GM18517 (cell line): ENCODE data around the gene GPBAR1.

Source experiments
- ATAC-seq: cut with Tn5 transposase; IDR thresholded peaks from one replicate; pipeline ENCODE4 v1.9.1; 2021; ENCODE audit warnings: mild to moderate bottlenecking, moderate library complexity; ENCODE audit not compliant: unreplicated experiment

The GPBAR1 gene

DNA sequence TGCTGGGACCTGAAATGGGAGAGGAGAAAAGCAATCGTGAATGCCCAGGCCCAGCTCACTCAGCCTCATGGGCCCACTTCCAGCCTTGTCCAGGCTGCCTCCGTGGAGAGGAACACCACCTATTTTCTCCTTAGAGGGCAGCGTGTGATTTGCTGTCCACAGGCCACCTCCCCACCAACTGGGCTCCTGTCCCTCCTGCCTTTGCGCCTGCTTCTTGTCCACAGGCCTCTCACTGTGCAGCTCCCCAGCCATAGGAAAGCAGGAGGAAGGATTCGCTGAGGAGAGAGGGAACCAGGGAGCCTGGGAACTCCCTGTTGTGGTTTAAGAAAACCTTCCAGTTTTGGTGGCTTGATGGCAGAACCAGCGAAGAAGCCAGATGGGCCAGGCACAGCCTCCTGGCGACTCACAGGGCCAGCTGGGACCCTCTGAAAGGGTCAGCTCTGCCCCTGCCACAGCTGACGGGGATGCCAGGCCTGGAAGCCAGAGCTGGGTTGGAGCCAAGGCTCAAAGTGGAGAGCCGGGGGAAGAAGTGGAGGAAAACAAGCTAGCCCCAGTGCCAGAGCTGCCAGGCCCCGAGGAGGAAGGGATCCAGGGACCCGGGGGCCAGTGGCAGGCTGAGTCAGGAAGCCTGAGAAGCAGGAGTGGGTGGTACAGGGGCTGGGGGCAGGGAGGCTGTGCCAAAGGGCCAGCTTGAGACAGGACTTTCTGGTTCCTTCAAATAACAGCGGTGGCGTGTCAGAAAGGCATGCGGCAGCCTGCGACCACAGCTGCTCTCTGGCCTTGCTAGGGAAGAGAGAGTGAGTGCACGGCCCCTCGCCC lies 21.6 kb downstream of the GPBAR1 start:
- ATAC-seq = no peak

- ATAC-seq = peak; percentile 52
These were observed 23.4 kb downstream of the GPBAR1 start for GRCh38 chr2:218284106-218284811.

DNA sequence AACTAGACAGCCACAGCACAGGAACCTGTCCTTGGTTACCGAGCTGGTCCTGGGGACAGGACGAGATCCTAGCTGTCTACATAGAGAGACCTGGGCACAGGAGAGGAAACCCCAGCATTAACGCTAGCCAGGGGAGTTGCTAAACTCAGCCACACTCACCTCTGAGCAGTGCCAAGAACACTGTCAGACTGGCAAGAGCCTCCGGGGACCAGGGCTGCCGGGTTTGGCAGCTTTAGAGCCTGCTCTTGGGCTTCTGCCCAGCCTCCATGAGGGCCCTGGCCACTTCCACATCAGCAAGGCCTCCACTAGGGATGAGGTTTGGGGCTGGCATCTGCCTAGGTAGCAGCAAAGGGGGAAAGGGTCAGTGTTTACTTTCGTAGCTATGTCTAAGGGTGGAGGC lies 24.8 kb downstream of the GPBAR1 start:
- ATAC-seq = no peak

DNA sequence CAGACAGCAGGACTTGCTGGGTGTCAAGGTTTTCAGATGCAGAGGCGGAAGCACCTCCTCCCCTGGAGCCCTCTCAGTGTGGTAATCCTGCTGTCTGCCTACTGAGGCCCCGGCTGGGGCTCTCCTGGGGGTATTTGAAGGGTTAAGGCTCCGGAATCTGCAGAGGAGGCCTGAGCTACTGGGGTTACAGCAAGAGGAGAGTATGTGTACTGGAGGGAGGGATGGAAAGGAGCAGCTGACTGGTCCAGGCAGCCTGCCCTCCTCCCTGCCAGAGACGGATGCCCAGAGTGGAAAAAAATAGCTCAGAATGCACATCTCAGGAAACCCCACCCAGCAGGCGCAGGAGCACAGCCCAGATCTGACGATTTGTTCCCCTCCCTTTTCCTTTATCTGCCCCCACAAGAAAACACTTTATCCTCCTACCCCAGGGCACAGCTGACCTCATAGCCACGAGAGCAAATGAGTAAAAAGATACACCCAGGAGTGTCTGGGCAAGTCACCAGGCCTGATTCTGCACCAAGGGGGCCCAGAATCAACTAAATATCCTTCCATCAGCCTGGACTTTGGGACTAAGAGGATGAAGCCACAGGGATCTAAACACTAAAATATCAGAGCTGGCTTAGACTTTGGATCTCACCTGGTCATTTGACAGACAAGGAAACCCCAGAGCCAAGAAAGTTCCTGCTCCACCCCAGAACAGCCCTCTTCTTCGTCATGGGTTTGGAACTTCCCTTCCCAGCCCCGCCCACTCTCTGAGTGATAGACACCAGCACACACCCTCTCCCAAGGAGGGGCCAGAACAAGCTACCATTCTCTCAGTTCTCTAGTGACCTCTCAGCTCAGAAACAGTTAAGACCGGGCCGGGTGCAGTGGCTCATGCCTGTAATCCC lies 26.0 kb downstream of the GPBAR1 start:
- ATAC-seq = peak; percentile 62

DNA sequence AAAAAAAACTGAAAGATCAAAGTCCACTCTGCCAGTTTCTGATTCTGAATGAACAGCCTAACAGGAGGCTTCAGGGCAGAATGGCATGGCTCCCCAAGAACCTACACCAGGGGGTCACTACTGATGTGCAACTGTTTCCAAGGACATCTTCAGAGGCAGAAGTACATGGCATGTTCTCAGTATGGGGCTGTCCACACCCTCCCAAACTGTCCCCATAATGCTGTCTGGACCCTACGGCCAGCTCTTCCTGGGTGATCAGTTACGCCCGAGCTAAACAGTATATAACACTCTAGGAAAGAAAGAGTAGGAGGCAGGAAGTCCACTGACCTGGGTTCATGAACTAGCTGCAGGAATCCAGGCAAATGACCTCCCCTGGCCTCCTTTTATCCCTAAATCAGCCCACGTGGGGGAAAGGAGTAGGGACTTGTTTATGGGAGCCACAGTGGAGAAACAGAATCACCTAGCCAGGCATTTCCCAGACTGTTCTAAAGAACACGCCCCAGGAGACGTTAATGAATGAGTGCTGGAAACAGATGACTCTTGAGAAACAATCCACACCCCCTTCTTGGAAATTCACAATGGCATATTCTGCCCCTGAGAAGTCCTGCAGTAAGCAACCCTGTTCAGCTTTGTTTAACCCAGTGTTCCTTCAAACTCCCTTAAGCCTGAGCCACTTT lies 29.0 kb downstream of the GPBAR1 start:
- ATAC-seq = no peak

DNA sequence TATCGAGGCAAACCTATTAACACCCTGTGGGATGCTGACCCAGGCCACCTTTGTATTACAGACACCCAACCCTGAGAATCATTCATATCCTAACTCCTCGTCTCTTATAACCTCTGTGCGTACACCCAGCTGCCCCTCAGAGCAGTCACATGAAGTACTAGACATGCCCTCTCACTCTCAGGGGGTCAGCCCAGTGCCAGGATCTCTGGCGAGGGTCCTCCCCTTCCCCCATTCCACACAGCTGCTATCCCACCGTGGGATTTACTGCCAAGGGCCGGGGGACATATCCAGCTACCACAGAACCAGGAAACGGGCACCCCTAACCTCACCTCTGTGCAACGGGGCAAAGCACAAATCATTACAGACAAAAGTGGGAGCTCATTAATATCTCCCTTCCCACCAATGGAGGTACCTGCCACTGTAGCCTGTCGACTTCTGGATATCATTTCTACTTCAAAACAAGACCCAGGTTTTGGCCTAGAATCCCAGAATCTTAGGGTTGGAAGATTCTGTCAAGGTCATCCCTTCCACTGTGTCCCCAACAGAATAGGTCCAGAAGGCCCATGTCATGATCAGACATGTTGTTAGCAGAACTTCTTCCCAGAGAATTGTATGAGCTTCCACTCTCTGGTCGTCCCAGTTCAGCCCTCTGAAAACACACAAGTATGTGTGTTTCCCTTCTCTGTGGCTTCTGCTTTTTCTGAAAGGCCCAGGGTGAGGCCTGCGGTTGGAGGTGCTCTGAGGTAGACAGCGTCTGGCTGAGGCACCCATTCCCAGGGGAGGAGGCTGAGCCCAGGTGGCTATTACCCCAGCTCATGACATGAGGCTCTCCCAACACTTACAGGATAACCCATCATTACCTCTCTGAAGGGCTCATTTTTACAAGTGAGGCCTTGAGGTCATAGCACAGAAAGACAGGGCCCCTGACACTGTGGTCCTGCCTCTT lies 29.8 kb downstream of the GPBAR1 start:
- peak; percentile 50 for ATAC-seq

- ATAC-seq = no peak
These were observed 30.7 kb downstream of the GPBAR1 start for GRCh38 chr2:218291318-218292047.

GRCh38 chr2:218292048-218293014 lies 31.5 kb downstream of the GPBAR1 start, which contains the start of gene TMBIM1:
Gene TMBIM1 (minus strand): TSS chr2:218292503. CDS start chr2:218282141, 10,362 bp downstream.
- peak; percentile 59 for ATAC-seq

GRCh38 chr2:218293715-218294429 lies 33.1 kb downstream of the GPBAR1 start:
- no peak for ATAC-seq

DNA sequence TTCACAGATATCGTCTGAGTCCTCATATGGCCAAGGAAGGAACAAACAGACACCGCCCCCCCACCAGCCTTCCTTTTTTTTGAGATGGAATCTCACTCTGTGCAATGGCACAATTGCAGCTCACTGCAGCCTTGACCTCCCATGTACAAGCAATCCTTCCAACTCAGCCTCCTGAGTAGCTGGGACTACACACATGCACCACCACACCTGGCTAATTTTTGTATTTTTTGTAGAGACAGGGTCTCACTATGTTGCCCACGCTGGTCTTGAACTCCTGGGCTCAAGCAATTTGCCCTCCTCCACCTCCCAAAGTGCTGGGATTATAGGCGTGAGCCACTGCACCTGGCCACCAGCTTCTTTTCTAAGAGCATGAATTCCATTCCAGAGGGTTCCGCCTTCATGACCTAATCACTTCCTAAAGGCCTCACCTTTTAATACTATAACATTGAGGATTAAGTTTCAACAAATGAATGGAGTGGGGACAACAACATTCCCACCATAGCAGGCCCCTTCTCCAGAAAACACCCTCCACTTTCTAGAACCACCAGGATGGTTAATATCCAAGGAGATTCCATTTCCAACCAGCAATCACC lies 33.7 kb downstream of the GPBAR1 start:
- ATAC-seq = no peak

DNA sequence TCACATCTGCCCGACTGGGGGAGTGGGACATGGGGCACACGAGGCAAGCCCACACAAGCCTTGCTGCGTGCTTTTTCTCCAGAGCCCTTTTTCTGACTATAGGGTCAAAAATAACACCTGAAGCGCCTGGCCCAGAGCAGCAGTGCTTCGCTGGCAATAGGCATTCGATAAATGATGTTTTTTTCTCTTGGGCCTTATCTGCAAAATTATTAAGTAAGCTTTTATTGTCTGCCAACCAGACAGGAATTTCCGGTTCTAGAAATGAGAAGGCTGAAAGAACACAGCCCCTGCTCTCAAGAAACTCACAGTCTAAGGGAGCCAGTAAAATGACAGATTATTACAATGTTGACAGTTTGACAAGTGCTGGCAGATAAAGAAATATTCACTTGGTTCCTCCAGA lies 34.2 kb downstream of the GPBAR1 start:
- ATAC-seq = no peak

- ATAC-seq = no peak
These were observed 35.4 kb downstream of the GPBAR1 start for GRCh38 chr2:218296200-218296599.

DNA sequence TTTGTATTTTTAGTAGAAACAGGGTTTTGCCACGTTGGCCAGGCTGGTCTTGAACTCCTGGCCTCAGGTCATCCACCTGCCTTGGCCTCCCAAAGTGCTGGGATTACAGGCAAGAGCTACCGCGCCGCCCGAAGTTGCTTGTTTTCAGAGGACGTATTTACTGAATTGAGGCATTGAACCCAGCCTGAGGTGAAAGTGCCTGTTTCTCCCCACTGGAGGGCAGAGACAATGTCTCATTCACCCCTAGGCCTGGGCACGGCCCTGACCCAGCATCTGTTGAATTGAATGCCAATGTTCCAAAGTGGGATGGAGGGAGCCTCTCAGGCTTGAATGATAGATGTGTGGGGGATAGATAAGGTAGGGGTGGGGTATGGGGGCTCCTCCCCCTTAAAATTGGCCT lies 36.0 kb downstream of the GPBAR1 start:
- ATAC-seq = no peak

DNA sequence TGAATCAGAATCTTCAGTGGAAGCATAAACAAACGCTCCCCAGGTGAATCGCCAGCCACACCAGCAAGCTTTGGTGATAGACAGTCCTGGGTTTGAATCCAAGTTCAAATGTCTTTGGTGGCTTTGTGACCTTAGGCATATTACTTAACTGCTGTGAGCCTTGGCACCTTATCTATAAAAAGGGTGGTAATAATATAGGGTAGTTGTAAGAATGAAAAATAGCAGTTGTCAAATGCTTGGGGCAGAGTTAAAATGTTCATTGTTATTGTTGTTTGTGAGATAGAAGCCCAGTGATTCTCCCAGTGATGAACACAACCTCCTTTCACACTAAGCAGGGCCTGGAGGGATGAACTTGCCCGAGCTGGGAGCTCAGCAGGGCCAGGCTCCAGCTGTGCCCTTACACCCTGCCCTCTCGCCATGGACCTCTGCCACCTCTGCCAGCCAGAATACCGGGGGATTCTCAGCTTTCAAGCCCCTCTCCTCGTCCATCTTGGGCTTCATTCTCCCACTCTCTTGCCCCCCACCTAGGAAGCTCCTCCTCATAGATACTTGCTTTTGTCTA lies 37.6 kb downstream of the GPBAR1 start:
- no peak for ATAC-seq

GRCh38 chr2:218300141-218300540 lies 39.3 kb downstream of the GPBAR1 start:
- no peak for ATAC-seq

GRCh38 chr2:218301176-218301819 lies 40.5 kb downstream of the GPBAR1 start:
- ATAC-seq = peak; percentile 80
